ENCODE results near the gene BRAT1.

DNA sequence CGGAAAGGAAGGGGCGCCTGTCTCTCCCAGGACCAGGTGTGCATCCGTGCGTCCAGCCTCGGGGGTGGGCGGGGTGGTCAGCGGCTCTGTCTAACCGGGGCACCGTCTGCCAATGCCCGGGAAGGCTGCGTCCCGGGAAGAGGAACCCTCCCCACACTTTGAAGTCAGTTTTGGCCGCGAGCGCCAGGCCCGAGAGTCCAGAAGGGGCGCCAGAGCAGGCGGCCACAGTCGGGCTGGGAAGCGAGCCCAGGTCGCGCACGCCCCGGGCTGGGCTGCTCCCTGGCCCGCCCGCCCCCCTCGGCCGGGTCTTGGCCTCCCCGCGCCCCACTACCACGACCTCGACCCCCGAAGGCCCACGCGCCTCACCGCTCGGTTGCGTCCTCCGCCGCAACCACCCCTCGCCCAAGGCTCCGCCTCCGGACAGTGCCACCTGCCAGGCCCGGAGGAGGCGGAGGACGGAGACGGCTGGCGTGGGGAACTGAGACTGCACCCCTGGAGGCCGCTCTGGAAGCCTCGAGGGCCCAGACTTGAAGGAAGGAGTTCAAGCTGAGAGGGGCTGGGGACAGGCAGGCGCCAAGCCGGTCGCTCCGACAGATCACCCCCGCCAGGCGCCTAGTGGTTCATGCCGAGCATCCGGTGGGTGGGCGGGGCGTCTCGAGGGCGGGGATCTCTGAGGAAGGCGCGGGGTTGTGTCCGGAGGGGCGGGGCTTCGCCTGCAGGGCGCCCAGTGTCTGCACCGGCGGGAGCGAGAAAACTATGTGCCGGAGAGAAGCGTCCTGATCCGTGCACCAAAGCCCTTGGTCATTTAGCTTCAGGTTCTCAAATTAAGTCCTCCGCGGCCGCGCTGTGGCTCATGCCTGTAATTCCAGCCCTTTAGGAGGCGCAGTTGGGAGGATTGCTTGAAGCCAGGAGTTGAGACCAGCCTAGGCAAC lies at the start of gene BRAT1:
- TF ChIP-seq POLR2A (IDR thresholded peaks at IDR 0.05; ENCODE audit: low read length) (peak; percentile 65), GATA1 (IDR thresholded peaks at IDR 0.05; ENCODE audit: low read depth, low read length) (no peak)
